DMS53 (cell line): ENCODE measurements around the gene GYG2.
A peak's percentile ranks its signal among the peaks of the same experiment; 100 is the strongest.
"Not testable (repeated sequence)": the region's sequence is repeated elsewhere in the genome, so short reads cannot be mapped to it uniquely, and the experiment has no call there.

Experiments
- DNase-seq: peaks from one replicate; lab custom pipeline; 2025; lab: John Stamatoyannopoulos, UW

The GYG2 gene

GRCh38 chrX:2907295-2907694 lies 78.6 kb downstream of the GYG2 start:
- no peak for DNase-seq

DNA sequence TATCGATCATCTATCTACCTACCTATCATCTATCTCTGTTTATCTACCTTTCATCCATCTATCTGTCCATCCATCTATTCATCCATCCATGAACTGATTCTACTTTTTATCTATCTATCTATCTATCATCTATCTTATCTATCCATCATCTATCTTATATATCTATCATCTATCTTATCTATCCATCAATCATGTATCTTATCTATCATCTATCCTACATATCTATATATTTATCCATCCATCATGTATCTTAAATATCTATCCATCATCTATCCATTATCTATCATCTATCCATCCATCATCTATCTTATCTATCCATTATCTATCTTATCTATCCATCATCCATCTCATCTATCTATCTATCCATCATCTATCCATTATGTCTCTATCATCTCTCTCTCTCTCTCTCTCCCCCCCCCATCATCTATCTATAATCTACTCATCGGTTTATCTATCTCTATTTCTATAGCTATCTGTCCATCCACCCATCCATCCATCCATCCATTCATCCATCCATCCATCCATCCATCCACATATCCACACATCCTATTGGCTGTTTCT lies 79.5 kb downstream of the GYG2 start:
- no peak for DNase-seq

DNA sequence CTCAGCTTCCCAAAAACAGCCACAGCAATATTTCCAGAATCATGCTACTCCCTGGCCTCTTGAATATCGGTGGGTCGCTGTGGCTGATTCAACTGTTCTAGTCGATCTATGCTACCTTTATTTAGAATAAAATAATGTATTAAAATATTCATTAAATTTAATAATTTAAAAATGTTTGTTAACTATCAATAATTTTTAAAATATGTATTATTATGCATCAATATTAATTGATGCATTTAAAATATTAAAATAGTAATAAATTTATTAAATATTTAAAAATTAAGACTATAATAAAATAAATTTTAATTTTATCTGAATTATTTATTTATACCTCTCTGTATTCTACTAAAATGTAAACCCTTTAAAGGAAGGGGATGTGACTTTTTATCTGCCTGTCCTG lies 81.4 kb downstream of the GYG2 start:
- no peak for DNase-seq

GRCh38 chrX:2913118-2913517 lies 84.4 kb downstream of the GYG2 start:
- peak; percentile 0 for DNase-seq

DNA sequence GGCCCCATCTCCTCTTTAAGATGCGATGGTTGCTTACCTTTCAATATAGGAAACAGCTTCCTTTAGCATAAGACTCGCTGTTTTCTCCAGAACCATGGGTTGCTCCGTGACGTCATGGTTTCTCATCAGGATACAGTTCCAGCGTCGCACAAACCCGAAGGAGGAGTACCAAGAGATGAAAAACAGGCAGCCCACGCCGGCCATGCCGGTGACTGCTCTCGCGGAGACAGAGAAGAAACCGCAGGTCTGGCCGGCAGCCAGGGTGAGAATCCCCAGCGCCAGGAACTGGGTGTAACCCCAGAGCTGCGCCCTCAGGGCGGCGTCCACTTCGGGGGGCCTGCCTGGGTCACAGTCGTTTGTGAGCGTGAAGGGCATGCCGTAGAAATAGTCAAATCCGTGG lies 89.0 kb downstream of the GYG2 start:
- no peak for DNase-seq

DNA sequence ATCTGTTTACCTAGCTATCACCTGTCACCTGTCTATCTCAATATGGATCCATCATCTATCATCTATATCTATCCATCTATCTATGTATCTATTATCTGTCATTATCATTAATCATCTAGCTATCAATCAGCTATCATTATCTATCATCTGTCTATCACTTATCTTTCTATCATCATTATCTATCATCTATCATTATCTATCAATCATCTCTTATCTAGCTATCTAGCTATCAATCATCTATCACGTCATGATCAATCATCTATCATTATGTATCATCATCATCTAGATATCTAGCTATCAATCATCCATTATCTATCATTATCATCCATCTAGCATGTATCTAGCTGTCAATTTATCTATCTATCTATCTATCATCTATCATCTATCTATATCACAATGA lies 92.5 kb downstream of the GYG2 start:
- no peak for DNase-seq

DNA sequence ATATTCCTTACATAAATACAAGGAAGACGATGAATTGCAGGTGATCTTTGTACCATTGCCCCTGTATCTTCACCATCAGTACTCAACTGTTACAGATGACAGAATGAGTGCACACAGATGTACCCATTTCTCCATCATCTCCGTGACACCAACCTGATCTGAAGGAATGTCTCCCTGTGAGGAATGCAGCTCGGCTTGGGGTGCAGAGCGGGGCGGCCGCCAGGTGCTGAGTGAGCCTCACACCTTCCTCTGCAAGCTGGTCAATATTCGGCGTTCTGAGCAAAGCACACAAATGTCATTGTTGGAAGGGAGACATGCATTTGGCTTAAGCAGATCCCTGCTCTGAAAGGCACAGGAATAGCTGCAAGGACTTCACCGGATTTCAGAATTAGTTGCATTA lies 93.0 kb downstream of the GYG2 start:
- DNase-seq = no peak

GRCh38 chrX:2924151-2924550 lies 95.4 kb downstream of the GYG2 start:
- no peak for DNase-seq

DNA sequence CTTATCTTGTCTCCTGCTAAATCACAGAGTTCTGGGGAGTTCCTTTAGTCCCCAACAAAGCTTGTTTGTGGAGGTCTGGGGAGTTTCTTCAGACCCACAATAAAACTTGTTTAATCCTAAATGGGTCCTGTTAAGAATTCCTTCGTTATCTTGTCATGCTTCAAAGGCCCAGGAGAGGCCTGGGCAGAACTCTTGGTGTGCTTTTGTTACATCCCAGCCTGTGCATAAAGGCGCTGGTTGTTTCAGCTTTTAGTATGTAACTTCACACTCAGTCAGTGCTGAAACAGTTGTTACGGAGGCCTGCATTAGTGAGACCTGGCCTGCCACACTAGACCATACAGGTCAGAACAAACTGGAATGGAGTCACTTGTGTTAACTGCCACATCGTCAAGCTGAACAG lies 97.5 kb downstream of the GYG2 start:
- not testable (repeated sequence) for DNase-seq

GRCh38 chrX:2926664-2927275 lies 98.0 kb downstream of the GYG2 start:
- no peak for DNase-seq

DNA sequence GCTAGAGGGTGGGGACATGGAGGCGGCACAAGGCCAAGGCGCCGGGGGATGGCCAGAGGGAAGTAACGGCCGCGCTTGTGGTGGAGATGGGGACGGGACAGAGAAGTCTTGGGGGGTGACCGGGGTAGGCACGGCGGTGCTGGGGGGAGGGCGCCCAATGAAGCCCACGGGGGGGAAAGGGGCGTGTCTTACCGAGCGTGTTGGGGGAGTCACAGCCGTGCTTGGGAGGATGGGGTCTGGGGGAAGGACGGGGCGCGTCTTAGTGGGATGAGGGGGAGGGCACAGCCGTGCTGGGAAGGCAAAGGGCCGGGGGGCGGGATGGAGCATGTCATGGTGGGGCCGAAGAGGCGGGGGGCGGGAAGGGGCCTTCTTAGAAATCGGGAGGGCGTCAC lies 99.5 kb downstream of the GYG2 start:
- DNase-seq = peak; percentile 0

GRCh38 chrX:2928583-2929434 lies 100.1 kb downstream of the GYG2 start, which contains the start of gene ARSD:
ARSD (minus strand) TSS chrX:2929339; CDS start chrX:2929275, 64 bp downstream.
- DNase-seq = peak; percentile 89

- DNase-seq = no peak
These were observed 102.4 kb downstream of the GYG2 start for GRCh38 chrX:2931155-2931554.

GRCh38 chrX:2931612-2932011 lies 102.9 kb downstream of the GYG2 start:
- DNase-seq = no peak
